Right renal pelvis (tissue), 4 donors: Measurements from ENCODE around the gene SLMAP. TPM values are rescaled to one million over a fixed set of nuclear protein-coding genes. Genes with fewer than 3 reads are reported as not detected.
"Not testable (repeated sequence)": the region's sequence is repeated elsewhere in the genome, so short reads cannot be mapped to it uniquely, and the experiment has no call there.

ENCODE experiments used
- DNase-seq, 4 donors: peaks; one replicate each; pipeline ENCODE4 v3.0.0-alpha.2; 2013; ENCODE audit warnings: low read depth in 4 of 4, low spot score in 3 of 4, missing footprints in 1 of 4
- polyA plus RNA-seq, 4 donors: library from polyadenylated mRNA; unstranded; fragments of 120-200 nt; gene quantifications; one replicate each; pipeline ENCODE4 v1.2.1, GENCODE V29; 2013; ENCODE audit not compliant: insufficient read length in 4 of 4

Gene SLMAP
- polyA plus RNA-seq, 4 donors, result 42.4 to 51.2 (median 46.1) TPM

GRCh38 chr3:57877116-57877515 lies 121.0 kb downstream of the SLMAP start:
- DNase-seq, result no peak

GRCh38 chr3:57884436-57884835 lies 128.3 kb downstream of the SLMAP start:
- DNase-seq, result not testable (repeated sequence)

GRCh38 chr3:57889807-57890206 lies 133.7 kb downstream of the SLMAP start:
- DNase-seq, result no peak

GRCh38 chr3:57890874-57891273 lies 134.8 kb downstream of the SLMAP start:
- no peak for DNase-seq

- no peak for DNase-seq
These were observed 136.3 kb downstream of the SLMAP start for GRCh38 chr3:57892423-57892822.

- DNase-seq, result no peak
These were observed 137.0 kb downstream of the SLMAP start for GRCh38 chr3:57893156-57893555.

- DNase-seq, result no peak
These were observed 137.6 kb downstream of the SLMAP start for GRCh38 chr3:57893668-57894067.

- DNase-seq, result no peak
These were observed 139.9 kb downstream of the SLMAP start for GRCh38 chr3:57896031-57896430.

- DNase-seq, result no peak
These were observed 140.6 kb downstream of the SLMAP start for GRCh38 chr3:57896691-57897090.

- no peak for DNase-seq
These were observed 144.7 kb downstream of the SLMAP start for GRCh38 chr3:57900786-57901185.

GRCh38 chr3:57903124-57903890 lies 147.2 kb downstream of the SLMAP start:
- DNase-seq, result peak in 1 of 4 donors; percentile 5

- no peak for DNase-seq
These were observed 154.9 kb downstream of the SLMAP start for GRCh38 chr3:57910990-57911389.

- DNase-seq, result no peak
These were observed 155.5 kb downstream of the SLMAP start for GRCh38 chr3:57911593-57911992.

- no peak for DNase-seq
These were observed 161.5 kb downstream of the SLMAP start for GRCh38 chr3:57917601-57918000.

GRCh38 chr3:57918123-57918837 lies 162.2 kb downstream of the SLMAP start:
- no peak for DNase-seq

GRCh38 chr3:57919987-57920386 lies 163.9 kb downstream of the SLMAP start:
- no peak for DNase-seq

- DNase-seq, result no peak
These were observed 167.0 kb downstream of the SLMAP start for GRCh38 chr3:57923101-57923500.

- no peak for DNase-seq
These were observed 167.6 kb downstream of the SLMAP start for GRCh38 chr3:57923752-57924151.

GRCh38 chr3:57927166-57927565 lies 171.1 kb downstream of the SLMAP start:
- DNase-seq, result no peak

GRCh38 chr3:57927916-57928315 lies 171.8 kb downstream of the SLMAP start:
- no peak for DNase-seq

- DNase-seq, result no peak
These were observed 172.4 kb downstream of the SLMAP start for GRCh38 chr3:57928511-57928910.

- DNase-seq, result no peak
These were observed 173.9 kb downstream of the SLMAP start for GRCh38 chr3:57929988-57930387.
